ENCODE results near the gene WWC2.

The WWC2 gene

DNA sequence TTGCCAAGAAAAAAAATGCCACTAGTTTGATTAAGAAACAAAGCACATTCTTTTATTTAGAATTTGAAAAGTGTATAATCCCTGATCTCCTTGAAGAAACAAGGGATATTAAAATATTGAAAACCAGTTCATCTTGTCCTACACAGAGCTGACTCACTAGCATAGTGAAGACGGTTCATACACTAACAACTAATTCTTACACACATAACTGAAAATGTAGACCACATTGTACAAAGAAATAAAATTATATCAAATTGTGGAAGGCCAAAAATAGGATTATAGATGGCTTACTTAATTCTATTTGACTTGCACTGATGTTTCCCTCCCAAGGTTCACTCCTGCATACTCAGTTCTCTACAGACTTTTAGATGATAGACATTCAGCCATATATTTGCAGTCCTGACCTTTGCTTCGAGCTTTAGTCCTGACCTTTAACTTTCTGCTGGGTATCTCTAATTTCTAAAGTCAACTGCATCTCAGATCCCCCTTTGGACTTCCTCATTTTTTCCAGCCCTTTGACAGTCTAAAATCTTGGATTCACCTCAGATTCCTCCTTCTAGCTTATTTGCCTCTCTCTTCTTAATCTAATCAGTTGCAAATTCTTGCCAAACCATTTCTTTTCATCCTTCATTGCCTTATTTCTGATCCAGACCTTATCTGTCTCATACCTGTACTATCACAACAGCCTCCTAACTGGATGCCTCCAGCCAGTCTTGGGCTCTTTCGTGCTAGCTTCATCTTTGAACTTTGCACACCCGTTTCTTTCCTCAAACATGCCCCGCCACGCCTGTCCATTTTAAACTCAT is 4.5 kb upstream of the WWC2 start:
- ATAC-seq (ENCODE audit: insufficient read depth, low read depth) (no peak), DNase-seq (no peak)
- no peaks in the 10 kb centered on the region for H3K79me2 ChIP-seq (ENCODE audit: insufficient read depth, low read length)
- no peaks in the 10 kb centered on the region for H3K4me1 ChIP-seq (ENCODE audit: insufficient read depth, low read length)
- no peak for TF ChIP-seq EZH2 (IDR thresholded peaks at IDR 0.05; ENCODE audit: borderline replicate concordance, low read depth, low read length, severe bottlenecking)
- TF ChIP-seq, protein P1, sequence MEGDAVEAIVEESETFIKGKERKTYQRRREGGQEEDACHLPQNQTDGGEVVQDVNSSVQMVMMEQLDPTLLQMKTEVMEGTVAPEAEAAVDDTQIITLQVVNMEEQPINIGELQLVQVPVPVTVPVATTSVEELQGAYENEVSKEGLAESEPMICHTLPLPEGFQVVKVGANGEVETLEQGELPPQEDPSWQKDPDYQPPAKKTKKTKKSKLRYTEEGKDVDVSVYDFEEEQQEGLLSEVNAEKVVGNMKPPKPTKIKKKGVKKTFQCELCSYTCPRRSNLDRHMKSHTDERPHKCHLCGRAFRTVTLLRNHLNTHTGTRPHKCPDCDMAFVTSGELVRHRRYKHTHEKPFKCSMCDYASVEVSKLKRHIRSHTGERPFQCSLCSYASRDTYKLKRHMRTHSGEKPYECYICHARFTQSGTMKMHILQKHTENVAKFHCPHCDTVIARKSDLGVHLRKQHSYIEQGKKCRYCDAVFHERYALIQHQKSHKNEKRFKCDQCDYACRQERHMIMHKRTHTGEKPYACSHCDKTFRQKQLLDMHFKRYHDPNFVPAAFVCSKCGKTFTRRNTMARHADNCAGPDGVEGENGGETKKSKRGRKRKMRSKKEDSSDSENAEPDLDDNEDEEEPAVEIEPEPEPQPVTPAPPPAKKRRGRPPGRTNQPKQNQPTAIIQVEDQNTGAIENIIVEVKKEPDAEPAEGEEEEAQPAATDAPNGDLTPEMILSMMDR (IDR thresholded peaks at IDR 0.05; ENCODE audit: borderline replicate concordance, extremely low read depth, low read length, poor library complexity, severe bottlenecking): no peak
- H3K9ac ChIP-seq (ENCODE audit: low read depth, low read length): no peak overlapping the region
- no peak overlapping the region for H3K4me2 ChIP-seq (ENCODE audit: insufficient read depth, low read length)
- H3K4me3 ChIP-seq (ENCODE audit: low read depth in 1 of 2, low read length in 2 of 2): no peak overlapping the region
- H3K27ac ChIP-seq (ENCODE audit: low read length): no peak overlapping the region
- H3K27me3 ChIP-seq (ENCODE audit: insufficient read depth, low read length, poor library complexity): no peaks in the 10 kb centered on the region
- no peaks in the 10 kb centered on the region for H4K20me1 ChIP-seq (ENCODE audit: insufficient read depth, low read length)
- H3K9me3 ChIP-seq (ENCODE audit: insufficient read depth, low read length, severe bottlenecking): no peaks in the 10 kb centered on the region
- H2AFZ ChIP-seq (ENCODE audit: low read depth, low read length): no peak overlapping the region
- no peaks in the 10 kb centered on the region for H3K36me3 ChIP-seq (ENCODE audit: insufficient read depth, low read length)

DNA sequence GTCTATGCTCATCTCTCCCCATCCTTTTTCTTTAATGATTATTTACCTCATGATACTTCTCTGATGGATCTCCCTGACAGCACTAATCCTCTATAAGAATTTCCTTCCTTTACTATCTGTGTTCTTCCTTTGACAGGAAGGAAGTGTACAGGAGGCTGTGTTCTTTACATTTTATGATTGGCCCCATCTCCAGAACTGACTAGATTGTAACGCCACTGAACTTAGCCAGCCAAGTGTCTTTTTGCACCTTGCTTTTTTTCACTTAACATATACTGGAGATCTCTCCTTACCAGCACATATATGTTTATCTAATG is 3.9 kb upstream of the WWC2 start:
- no peak overlapping the region for H3K27ac ChIP-seq (ENCODE audit: low read length)
- H2AFZ ChIP-seq (ENCODE audit: low read depth, low read length): no peak overlapping the region
- no peak overlapping the region for H3K4me3 ChIP-seq (ENCODE audit: low read depth in 1 of 2, low read length in 2 of 2)
- no peaks in the 10 kb centered on the region for H3K4me1 ChIP-seq (ENCODE audit: insufficient read depth, low read length)
- no peaks in the 10 kb centered on the region for H3K27me3 ChIP-seq (ENCODE audit: insufficient read depth, low read length, poor library complexity)
- H3K36me3 ChIP-seq (ENCODE audit: insufficient read depth, low read length): no peaks in the 10 kb centered on the region
- no peak overlapping the region for H3K9ac ChIP-seq (ENCODE audit: low read depth, low read length)
- DNase-seq (no peak), ATAC-seq (ENCODE audit: insufficient read depth, low read depth) (no peak)
- H3K9me3 ChIP-seq (ENCODE audit: insufficient read depth, low read length, severe bottlenecking): no peaks in the 10 kb centered on the region
- no peak for TF ChIP-seq EZH2 (IDR thresholded peaks at IDR 0.05; ENCODE audit: borderline replicate concordance, low read depth, low read length, severe bottlenecking)
- TF ChIP-seq, protein P1 (IDR thresholded peaks at IDR 0.05; ENCODE audit: borderline replicate concordance, extremely low read depth, low read length, poor library complexity, severe bottlenecking): no peak
- no peaks in the 10 kb centered on the region for H4K20me1 ChIP-seq (ENCODE audit: insufficient read depth, low read length)
- no peaks in the 10 kb centered on the region for H3K79me2 ChIP-seq (ENCODE audit: insufficient read depth, low read length)
- H3K4me2 ChIP-seq (ENCODE audit: insufficient read depth, low read length): no peak overlapping the region

DNA sequence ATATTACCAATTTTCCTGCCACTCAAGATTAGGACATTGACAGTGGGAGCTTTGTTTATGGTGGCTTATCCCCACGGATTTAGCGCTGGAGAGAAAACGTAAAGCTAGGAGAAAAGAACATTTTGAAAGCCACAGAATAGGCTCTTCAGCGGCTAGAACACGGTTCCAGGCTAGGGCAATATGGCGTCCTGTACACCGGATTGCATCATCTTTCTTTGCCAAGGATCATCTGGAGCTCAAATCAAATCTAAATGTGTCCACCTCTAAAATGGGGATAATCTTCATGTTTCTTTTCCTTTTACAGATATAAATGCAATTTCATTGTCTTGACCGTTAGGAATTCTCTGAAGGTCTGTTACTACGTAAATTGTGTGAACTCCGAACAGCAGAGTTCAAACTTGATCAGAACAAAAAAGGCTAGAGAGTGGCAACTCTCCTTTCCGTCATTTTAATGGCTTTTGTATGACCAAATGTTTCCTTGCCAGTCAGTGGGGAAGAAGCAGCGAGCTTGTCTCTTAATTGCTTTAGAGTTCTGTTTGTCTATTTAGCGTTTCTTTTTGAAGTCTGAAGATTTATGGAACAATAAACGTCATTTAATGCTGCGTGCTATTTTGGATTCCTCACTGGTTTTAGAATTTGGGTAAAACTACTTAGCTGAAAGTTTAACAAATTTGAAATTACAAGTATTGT is 2.6 kb upstream of the WWC2 start:
- no peaks in the 10 kb centered on the region for H3K36me3 ChIP-seq (ENCODE audit: insufficient read depth, low read length)
- H2AFZ ChIP-seq (ENCODE audit: low read depth, low read length): no peak overlapping the region
- H3K9me3 ChIP-seq (ENCODE audit: insufficient read depth, low read length, severe bottlenecking): no peaks in the 10 kb centered on the region
- no peak overlapping the region for H3K4me3 ChIP-seq (ENCODE audit: low read depth in 1 of 2, low read length in 2 of 2)
- TF ChIP-seq EZH2 (IDR thresholded peaks at IDR 0.05; ENCODE audit: borderline replicate concordance, low read depth, low read length, severe bottlenecking): no peak
- TF ChIP-seq, protein P1 (IDR thresholded peaks at IDR 0.05; ENCODE audit: borderline replicate concordance, extremely low read depth, low read length, poor library complexity, severe bottlenecking): no peak
- no peaks in the 10 kb centered on the region for H3K79me2 ChIP-seq (ENCODE audit: insufficient read depth, low read length)
- no peak overlapping the region for H3K9ac ChIP-seq (ENCODE audit: low read depth, low read length)
- no peaks in the 10 kb centered on the region for H3K27me3 ChIP-seq (ENCODE audit: insufficient read depth, low read length, poor library complexity)
- no peaks in the 10 kb centered on the region for H3K4me1 ChIP-seq (ENCODE audit: insufficient read depth, low read length)
- ATAC-seq (ENCODE audit: insufficient read depth, low read depth) (no peak), DNase-seq (no peak)
- H4K20me1 ChIP-seq (ENCODE audit: insufficient read depth, low read length): no peaks in the 10 kb centered on the region
- no peak overlapping the region for H3K4me2 ChIP-seq (ENCODE audit: insufficient read depth, low read length)
- no peak overlapping the region for H3K27ac ChIP-seq (ENCODE audit: low read length)
